Measurements from ENCODE around the gene TMEM132C. TPM values are rescaled to one million over a fixed set of nuclear protein-coding genes. Genes with fewer than 3 reads are reported as not detected.

Gene TMEM132C
- total RNA-seq, 4 donors from 2014 or later = 2.0 to 3.7 (median 3.0) TPM

DNA sequence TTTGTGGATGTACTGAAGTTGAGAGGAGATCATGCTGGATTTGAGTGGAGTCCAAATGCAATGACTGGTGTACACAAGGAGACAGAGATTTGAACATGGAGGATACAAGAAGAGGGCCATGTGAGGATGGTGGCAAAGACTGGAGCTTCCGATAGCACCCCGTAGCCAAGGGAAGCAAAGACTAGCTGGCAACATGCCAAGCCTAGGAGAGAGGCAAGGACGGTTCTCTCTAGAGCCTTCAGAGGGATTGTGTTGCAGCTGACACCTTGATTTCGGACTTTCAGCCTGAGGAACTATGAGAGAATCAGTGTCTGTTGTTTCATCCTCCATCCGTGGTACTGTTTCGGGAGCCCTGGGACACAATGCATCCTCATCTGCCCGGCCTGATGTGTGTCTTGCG lies 354.3 kb downstream of the TMEM132C start:
- TF ChIP-seq POLR2A (IDR thresholded peaks at IDR 0.05) = no peak
- TF ChIP-seq, protein P1, sequence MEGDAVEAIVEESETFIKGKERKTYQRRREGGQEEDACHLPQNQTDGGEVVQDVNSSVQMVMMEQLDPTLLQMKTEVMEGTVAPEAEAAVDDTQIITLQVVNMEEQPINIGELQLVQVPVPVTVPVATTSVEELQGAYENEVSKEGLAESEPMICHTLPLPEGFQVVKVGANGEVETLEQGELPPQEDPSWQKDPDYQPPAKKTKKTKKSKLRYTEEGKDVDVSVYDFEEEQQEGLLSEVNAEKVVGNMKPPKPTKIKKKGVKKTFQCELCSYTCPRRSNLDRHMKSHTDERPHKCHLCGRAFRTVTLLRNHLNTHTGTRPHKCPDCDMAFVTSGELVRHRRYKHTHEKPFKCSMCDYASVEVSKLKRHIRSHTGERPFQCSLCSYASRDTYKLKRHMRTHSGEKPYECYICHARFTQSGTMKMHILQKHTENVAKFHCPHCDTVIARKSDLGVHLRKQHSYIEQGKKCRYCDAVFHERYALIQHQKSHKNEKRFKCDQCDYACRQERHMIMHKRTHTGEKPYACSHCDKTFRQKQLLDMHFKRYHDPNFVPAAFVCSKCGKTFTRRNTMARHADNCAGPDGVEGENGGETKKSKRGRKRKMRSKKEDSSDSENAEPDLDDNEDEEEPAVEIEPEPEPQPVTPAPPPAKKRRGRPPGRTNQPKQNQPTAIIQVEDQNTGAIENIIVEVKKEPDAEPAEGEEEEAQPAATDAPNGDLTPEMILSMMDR (IDR thresholded peaks at IDR 0.05) = no peak
- H3K4me3 ChIP-seq (ENCODE audit: low read depth, poor library complexity, severe bottlenecking) = no peak overlapping the region
- intact Hi-C loops (cut with DNase I; ENCODE audit: low total_unique reads) = no loop called here
- WGBS, 2 donors = 92 to 94% methylated on average over 8 of the region's 8 CpGs
- peak in 1 of 2 donors; percentile 21 for DNase-seq (ENCODE audit: low spot score in 2 of 2)

DNA sequence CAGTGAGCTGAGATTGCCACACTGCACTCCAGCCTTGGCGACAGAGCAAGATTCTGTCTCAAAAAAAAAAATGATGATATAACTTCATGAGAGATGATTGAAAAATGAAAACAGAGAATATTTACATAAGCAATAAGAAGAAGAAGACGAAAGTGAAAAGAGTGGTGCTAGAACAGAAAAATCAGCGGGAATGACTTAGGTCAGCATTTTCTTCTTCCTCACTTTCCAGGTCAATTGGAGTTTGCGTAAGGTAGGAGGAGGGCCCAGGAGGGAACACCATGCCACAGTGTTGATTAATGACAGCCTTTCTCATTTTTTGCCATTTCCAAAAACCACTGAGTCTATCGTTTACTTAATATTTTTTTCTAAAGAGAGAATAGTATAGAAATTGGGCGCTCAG lies 356.8 kb downstream of the TMEM132C start:
- 91% methylated on average over 6 of the region's 6 CpGs for WGBS, 2 donors
- intact Hi-C loops (cut with DNase I; ENCODE audit: low total_unique reads) = no loop called here
- H3K4me3 ChIP-seq (ENCODE audit: low read depth, poor library complexity, severe bottlenecking) = no peak overlapping the region
- no peak for TF ChIP-seq POLR2A (IDR thresholded peaks at IDR 0.05)
- TF ChIP-seq, protein P1 (IDR thresholded peaks at IDR 0.05) = no peak
- DNase-seq (ENCODE audit: low spot score in 2 of 2) = no peak

DNA sequence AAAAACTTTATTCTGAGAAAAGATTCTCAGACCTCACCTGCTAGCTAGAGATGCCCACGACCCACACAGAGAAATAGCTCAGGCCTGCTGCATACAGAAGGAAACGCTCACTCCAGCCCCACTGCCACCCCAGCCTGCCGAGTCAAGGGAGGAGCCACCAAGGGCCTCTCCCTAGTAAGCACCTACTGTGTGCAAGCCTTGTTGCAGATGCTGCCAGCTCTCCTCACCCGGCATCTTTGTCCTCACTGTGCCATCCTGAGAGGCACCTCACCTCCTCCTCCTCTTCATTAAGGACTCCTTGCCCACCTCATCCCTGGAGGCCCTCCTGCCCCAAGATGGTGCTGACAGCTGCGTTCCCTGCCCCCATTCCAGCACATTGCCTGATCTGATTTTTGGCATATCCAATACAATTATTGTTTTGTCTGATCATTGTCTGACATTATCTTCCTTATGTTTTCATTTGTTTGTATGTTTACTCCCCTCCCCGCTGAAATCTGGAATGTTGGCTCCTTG lies 359.9 kb downstream of the TMEM132C start:
- intact Hi-C loops (cut with DNase I; ENCODE audit: low total_unique reads) = no loop called here
- WGBS, 2 donors = 78 to 79% methylated on average over 6 of the region's 6 CpGs
- H3K4me3 ChIP-seq (ENCODE audit: low read depth, poor library complexity, severe bottlenecking) = no peak overlapping the region
- no peak for TF ChIP-seq POLR2A (IDR thresholded peaks at IDR 0.05)
- TF ChIP-seq, protein P1 (IDR thresholded peaks at IDR 0.05) = no peak
- DNase-seq (ENCODE audit: low spot score in 2 of 2) = peak in 1 of 2 donors; percentile 64

DNA sequence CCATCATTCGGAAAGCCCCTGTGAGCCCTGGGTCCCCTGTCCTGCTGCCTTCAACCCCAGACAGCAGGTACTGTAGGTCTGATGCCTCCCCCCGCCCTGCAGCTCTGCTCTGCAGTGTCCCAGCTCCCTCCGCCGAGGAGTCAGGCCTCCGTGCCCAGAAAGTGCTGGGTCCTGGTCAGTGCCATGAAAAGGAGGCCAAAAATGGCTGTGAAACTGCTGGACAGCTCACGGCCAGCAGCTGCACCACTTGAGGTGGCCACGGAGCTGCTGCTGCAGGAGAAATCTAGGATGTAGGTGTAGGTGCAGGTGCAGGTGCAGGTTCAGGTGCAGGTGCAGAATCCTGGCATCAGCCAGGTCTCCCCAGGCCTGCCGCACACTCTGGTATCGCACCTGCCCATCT lies 360.7 kb downstream of the TMEM132C start:
- intact Hi-C loops (cut with DNase I; ENCODE audit: low total_unique reads) = no loop called here
- TF ChIP-seq POLR2A (IDR thresholded peaks at IDR 0.05) = no peak
- TF ChIP-seq, protein P1 (IDR thresholded peaks at IDR 0.05) = no peak
- peak in 1 of 2 donors; percentile 53 for DNase-seq (ENCODE audit: low spot score in 2 of 2)
- no peak overlapping the region for H3K4me3 ChIP-seq (ENCODE audit: low read depth, poor library complexity, severe bottlenecking)
- WGBS, 2 donors = 70 to 79% methylated on average over 9 of the region's 9 CpGs

DNA sequence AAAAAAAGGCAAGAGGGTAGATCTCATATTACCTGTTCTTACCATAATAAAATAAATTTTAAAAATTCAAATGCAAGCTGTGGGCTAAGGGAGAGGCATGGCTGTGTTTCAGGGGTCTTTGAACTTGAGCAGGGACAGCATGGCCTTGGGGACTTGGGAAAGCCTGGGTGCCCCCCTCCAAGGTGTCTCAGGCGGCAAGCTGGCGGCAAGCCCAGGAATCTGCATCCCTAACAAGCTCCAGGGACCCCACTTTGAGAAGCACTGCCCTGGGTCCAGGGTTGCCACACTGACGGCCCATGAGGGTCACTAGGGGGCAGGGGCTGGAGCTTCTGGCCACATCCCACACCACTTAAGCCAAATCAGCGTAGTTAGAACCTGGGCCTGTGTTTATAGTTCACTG lies 363.0 kb downstream of the TMEM132C start:
- 59 to 91% methylated on average over 4 of the region's 4 CpGs for WGBS, 2 donors

More for the DNA sequence above, 363.0 kb downstream of the TMEM132C start:
- no peak for TF ChIP-seq POLR2A (IDR thresholded peaks at IDR 0.05)
- TF ChIP-seq, protein P1 (IDR thresholded peaks at IDR 0.05) = no peak
- H3K4me3 ChIP-seq (ENCODE audit: low read depth, poor library complexity, severe bottlenecking) = no peak overlapping the region
- intact Hi-C loops (cut with DNase I; ENCODE audit: low total_unique reads) = no loop called here
- DNase-seq (ENCODE audit: low spot score in 2 of 2) = no peak

All from lower leg skin (tissue), 4 donors.